ENCODE results near the gene DLGAP3. TPM values are rescaled to one million over a fixed set of nuclear protein-coding genes. Genes with fewer than 3 reads are reported as not detected.

DLGAP3 gene
- total RNA-seq, 1 donor from 2014 or later, result 0.23 TPM

DNA sequence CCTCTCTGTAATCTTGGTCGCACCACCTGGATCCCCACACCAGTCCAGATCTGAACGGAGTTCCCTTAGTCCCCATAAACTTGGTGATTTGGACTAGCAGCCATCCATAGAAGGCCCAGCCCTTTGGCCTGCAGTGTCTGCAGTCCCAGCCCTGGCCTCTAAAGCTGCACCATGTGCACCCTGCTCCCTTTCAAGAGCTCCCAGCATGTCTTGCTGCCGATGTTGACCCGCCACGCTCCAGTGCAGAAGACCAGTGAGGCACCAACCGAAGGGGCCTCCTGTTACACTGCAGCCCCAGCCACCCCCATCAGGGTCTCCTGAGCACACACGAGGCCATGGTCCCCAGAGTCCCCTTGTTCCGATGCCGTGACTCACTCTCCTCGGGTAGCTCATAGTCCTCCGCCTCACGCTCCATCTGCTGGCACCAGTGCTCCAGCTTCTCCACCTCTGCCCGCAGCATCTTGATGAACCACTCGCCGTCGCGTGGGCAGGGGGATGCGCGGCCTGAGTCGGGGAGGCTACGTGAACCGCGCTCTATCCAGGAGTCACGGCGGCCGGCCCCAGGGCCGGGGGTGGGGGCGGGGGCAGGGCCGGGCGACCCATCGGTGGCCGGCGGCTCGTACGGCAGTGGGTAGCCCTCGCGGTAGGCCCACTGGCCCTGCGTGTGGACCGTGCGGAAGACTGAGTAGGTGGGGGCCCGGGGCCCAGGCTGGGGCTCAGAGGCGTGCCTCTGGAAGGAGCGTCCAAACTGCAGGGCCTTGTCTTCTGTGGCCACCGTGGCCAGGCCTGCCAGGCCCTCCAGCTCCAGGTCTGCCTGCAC is 61.0 kb downstream of the DLGAP3 start:
- DNase-seq (ENCODE audit: extremely low read depth, low read depth, low spot score), result no peak

DNA sequence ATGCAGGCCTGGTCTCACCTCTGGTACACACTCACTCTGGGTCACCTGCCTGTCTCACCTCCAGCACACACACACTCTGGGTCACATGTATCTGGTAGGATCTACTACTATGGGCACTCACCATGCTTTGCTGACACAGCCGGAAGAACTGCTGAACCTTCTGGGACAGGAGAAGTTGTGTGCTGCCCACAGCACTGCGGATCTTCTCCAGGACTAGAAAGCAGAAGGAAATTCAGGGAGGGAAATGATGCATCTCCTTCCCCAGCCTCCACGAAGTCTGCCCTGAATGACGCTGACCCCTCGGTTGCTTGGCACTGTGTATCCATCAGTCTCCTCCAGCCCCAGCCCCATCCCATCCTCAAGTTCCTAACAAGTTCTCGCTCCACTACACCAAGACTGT is 62.0 kb downstream of the DLGAP3 start:
- no peak for DNase-seq (ENCODE audit: extremely low read depth, low read depth, low spot score)

DNA sequence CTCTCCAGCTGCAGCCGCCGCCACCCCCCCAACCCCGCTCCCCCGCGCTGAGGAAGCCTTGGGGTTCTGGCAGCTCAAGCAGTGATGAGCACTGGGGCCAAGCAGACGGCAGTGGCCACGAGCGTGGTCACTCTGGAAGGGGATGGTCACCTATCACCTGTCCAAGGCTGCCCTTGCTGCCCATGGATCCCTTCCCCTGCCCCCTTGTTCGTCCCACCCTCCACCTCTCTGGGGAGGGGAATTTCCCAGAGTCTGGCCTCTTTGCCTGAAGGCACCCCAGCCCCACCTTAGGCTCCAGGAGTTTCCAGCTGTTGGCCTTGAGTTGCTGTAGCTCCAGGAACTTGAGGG is 62.7 kb downstream of the DLGAP3 start:
- no peak for DNase-seq (ENCODE audit: extremely low read depth, low read depth, low spot score)

DNA sequence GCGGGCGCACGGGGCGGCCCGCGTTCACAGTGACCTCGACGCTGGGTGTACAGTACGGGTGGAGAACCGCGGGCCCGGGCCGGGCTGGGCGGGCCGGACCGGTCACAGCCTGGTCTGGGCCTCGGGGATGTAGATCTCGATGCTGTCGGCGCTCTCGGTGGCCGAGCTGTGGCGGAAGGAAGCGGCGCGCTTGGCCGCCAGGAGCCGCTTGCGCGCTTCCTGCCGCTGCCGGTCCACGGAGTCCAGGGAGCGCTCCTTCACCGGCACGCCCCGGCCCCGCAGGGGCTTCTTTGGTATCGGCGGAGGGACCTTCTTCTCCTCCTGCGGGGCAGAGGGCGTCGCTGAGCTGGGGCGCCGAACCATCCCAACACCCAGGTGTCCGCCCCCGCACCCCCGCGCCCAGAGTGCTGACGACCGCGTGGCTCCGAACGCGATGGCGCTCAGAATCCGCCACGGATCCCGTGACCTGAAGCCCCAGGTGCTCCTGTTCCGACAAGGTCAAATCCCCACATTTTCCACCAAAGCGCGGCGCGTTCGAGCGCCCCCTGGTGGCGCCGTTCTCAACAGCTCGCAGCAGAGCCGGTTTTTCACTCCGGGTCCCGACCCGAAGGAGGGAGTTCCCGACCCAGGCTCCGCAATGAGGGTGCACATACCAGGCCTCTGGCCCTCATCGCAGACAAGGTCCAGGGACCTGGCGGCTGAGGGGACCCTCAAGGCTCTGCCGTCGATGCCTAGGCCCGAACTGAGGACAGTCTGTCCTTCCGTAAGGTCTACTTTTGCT is 63.3 kb downstream of the DLGAP3 start:
- DNase-seq (ENCODE audit: extremely low read depth, low read depth, low spot score), result no peak

DNA sequence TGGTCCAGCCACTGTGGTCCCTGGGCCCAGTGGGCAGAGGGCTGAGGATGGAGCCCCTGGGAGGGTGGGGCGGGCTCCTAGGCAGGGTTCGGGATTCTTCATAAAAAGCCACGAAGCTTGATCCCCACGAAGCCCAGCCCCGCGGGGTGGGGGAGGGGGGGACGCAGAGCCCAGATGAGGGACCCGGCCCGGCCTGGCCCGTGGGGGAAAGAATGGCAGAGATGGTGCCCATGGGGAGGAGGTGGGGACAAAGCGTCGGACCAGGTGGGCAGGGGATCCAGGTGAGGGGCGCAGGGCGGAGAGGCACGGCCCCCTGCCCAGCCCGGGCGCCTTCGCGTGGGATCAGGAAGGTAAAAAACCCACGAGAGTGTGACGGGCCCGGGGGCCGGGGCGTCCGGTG is 63.9 kb downstream of the DLGAP3 start:
- no peak for DNase-seq (ENCODE audit: extremely low read depth, low read depth, low spot score)

DNA sequence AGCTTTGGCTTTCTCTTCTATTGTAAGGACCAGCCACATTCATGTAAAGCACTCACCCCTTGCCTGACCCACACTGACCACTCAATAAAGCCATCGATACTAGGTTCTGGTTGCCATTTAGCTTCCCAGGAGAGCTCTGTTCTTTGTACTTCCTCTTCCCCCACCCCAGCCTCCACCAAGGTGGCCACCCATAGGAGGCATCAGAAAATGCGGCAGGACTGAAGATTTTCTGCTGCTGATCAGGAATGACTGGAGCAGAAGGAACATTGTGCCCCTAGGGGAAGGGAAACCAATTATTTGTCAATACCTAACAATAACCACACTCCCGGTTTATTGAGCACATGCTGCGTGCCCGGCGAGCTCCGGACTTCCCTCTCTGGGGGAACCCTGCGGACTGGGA is 64.7 kb downstream of the DLGAP3 start:
- no peak for DNase-seq (ENCODE audit: extremely low read depth, low read depth, low spot score)

DNA sequence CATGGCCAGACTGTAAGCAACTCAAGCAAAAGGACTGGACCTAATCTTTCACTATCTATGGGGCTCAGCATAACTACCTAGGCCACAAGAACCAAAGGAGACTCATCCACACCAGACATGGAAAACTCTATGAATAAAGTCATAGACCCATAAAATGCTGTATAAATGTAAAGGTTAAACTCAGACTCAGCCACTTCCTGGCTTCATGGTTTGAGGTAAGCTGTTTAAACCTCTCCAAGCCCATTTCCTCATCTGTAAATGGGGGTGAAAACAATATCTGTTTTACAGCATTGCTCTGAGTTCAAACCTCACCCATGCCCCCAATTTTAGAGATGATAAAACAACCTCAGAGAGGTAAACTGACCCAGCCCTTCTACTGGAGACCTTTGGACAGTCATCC is 65.9 kb downstream of the DLGAP3 start:
- no peak for DNase-seq (ENCODE audit: extremely low read depth, low read depth, low spot score)

DNA sequence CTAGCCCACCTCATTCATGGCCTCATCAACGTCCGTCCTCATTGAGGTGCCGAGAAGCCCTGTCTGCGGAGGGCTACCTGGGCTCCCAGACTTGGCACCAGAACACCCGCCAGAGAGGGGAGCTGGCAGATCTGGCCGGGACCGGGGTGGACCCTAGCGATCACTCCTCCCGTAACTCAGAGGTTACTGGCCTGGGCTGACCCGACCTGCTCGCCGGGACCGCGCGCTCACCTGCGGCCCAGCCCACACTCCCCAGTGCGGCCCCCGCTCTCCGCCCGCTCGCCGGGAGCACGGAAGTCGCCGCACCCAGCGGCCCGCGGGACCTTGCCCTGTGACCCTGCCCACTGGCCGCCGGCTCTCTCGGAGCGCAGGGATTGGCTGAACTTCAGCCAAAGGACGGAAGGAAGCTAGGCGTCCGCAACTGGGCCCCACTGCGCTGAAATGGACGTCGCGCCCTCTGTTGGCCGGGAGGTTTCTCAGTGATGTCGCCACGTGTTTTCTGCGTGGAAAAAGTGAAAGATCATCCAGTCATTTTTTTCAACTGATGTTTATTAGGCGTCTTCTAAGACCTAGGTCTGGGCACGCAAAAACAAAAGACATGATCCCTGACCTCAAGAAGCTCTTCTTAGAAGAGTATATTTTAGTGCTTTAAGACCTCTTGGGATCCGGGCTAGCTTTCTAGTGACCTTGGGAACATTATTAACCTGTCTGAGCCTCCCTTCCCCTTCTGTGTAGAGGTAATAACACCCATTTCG is 69.8 kb downstream of the DLGAP3 start, which contains the start of gene SMIM12:
TSS of gene SMIM12 (minus strand) at position 304 of the 755 bp plus-strand sequence. CDS start 3,772 bp downstream, outside the sequence.
- no peak for DNase-seq (ENCODE audit: extremely low read depth, low read depth, low spot score)

DNA sequence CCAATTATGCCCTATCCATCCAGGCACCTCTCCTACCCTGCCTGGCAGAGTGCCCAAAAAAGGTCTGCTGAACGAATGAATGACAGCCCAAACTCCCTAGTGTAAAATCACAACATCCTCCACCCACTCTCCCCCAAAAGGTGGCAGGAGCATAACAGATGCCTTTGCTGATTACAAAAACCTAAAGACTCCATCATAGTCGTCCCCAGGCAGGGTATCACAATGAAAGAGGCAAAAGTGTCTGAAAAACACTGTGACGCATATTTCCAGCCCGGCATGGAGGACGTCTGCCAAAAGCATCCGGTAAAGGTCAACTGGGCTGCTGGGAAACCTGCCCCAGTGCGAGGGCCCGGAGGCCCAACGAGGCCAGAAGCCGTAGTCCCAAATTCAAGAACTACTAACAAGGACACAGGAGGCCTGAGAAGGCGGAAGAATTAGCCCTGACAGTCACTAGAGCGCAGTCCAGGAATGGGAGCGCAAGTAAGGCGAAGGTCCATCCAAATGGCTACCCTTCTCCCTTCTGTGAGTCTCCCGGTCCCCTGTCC is 70.5 kb downstream of the DLGAP3 start:
- no peak for DNase-seq (ENCODE audit: extremely low read depth, low read depth, low spot score)

DNA sequence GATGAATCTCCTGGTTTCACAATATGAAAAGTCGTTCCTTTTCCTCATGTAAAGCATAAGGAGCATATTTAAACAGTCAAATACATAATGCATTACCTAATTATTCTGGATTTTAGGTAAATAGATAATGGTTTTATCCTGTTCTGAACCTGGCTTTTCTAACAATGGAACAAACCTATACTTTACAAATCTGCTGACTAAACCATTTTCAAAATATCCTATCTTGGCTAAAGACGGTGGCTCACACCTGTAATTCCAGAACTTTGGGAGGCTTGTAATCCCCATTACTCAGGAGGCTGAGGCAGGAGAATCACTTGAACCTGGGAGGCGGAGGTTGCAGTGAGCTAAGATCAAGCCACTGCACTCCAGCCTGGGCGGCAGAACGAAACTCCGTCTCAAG is 72.8 kb downstream of the DLGAP3 start:
- no peak for DNase-seq (ENCODE audit: extremely low read depth, low read depth, low spot score)

DNA sequence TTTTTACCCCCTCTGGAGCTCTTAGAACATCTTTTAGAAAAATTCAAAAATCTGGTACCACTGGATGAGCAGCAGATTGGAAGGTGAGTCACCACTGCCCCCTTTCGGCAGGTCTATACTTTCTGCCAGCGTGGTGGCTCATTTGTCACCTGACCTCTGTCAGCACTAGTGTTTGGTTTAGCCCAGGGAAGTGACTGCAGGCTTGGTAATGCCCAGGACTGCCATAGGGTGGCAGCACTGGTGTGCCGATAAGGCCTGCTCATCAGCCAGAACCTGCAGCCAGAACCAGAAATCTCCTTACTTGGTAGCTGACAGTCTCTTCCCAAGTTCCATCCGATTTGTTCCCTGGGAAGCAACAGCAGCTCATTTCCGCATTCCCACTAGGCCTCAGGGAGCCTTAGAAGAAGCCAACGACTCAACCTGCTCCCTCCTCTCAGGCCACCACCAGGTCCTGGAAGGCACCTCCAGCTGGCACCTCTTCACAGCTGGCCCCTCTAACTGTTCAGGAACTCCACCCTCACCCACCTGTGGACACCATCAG is 76.7 kb downstream of the DLGAP3 start:
- peak; percentile 87 for DNase-seq (ENCODE audit: extremely low read depth, low read depth, low spot score)

DNA sequence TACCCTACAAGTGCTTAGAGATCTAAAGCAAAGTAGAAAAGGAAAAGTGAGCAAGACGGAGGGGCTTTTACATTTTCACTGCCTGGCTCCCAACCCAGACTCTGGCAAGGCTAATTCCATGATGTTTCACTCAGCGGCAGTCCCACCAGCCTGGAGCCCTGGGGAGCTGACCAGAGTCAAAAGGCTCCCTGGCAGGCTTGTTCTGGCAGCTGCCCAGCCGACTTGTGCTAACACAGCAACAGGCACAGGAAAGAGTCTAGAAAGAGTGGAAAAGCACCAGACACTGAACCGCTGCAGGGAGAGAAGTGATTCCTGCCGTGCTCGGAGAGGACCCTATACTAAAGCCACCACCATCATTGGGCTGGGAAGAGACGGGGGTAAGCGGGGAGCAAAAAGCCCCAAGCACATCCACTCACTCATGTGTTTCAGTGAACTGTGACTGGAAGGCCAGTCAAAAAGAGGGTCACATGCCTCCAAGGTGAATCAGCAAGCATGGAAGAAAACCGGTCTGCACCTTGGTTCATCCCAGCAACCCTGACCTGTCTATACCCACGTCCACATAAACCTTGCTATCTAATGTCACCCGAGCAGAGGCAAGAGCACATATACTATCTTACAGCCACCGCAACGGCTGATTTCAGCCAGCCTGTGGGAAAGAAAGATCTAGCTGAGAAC is 77.9 kb downstream of the DLGAP3 start:
- no peak for DNase-seq (ENCODE audit: extremely low read depth, low read depth, low spot score)

DNA sequence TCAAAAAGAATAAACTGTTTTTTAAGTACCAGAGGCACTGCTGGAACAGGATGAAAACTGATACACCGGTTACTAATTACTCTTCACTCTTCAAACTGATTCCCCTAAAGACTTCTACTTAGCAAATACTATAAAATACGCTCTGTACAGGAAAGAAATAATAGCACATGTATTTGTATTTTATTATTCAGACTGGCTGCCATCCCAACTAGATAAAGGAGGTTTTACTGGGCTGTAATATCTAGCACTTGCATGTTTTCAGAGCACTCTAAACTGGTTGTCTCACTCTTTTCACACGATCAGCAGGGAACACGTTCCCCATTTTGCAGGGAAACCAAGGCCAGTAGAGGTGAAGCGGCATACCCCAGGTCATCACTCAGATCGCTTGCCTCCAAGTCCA is 79.1 kb downstream of the DLGAP3 start:
- no peak for DNase-seq (ENCODE audit: extremely low read depth, low read depth, low spot score)

DNA sequence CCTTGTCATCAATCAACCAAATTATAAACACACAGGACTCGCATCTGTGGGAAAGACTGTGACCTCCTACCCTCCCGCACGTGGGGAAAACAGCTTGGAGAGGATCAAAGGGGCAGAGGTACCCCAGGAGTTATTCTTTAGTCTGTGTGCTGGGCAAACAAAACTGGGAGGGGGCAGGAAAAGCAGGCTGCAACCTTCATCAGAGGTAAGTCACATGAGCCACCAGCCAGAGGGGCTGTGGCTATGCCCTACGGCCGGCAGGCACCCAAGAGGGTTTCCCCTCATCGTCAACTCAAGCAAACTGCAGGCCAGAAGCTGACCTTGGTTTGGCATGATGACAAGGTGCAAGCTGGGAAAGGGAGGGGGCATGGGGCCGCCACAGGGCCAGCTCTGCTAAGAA is 82.4 kb downstream of the DLGAP3 start:
- DNase-seq (ENCODE audit: extremely low read depth, low read depth, low spot score), result no peak

DNA sequence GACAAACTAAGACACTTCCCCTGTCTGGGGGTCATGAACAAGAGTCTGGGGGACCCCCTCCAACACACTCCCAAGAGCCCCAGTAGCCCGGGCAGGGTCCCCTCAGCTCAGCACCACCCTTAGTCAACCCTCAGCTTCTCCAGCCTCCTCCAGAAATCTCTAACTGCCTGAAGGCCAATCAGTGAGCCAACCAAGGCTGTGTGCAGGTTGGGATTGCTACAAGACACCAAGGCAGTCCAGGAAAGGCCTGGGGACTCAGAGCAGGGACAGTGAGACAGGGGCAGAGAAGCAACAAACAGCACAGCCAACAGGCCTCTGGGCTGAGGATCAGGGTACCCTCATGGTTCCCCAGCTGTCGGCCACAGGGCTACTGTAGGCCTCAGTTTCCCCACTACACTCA is 83.2 kb downstream of the DLGAP3 start:
- DNase-seq (ENCODE audit: extremely low read depth, low read depth, low spot score), result no peak

DNA sequence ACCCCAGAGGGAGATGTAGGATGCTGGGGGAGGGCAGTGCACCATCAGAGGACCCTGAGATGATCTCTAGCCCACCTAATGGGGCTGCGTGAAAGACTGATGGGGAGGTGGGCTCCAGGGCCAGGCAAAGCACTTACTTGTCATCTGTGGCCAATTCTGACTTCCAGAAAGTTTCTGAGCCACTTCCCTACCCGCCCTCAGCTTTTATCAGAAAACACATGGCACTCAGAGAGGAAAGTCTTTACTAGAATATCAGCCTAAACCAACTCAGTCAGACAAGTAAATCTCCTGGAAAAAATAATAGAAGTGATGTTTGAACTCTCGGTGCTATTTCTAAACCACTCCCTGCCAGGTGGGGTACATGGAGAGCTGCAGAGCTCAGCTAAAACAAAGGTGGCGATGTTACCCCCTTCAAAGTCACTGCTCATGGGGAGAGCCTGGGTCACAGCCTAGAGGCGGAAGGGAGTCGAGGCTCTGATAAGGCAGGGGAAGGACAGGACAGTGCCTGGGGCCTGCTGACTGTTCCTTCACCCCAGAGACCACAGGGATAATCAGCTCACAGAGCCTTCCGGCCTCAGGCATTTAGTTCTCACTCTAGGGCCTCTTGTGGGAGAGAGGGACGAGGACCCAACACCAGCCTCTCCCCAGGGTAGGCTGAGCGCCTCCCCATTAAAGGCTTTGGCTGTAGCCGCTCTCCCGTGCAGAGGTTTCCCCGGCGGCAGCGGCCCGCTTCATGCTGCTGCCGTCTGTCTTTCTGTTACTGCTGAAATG is 84.1 kb downstream of the DLGAP3 start:
- no peak for DNase-seq (ENCODE audit: extremely low read depth, low read depth, low spot score)

DNA sequence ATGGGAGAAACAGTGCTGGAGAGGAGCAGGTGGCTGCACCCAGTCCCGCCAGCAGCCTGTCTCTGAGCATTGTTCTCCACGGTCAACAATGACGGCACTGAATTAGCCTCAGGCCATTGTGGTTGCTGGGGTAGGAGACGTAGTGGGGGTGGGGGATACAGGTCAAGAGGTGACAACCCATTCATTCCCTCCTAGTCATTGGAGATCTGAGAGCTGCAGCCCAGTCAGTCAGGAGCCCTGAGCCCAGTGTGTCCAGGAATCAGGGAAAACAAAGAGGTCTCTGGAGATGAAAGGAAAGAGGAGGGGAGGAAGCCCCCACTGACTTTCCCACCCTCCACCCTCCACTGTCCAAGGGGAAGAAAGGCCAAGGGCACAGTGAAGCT is 85.2 kb downstream of the DLGAP3 start:
- DNase-seq (ENCODE audit: extremely low read depth, low read depth, low spot score), result no peak

DNA sequence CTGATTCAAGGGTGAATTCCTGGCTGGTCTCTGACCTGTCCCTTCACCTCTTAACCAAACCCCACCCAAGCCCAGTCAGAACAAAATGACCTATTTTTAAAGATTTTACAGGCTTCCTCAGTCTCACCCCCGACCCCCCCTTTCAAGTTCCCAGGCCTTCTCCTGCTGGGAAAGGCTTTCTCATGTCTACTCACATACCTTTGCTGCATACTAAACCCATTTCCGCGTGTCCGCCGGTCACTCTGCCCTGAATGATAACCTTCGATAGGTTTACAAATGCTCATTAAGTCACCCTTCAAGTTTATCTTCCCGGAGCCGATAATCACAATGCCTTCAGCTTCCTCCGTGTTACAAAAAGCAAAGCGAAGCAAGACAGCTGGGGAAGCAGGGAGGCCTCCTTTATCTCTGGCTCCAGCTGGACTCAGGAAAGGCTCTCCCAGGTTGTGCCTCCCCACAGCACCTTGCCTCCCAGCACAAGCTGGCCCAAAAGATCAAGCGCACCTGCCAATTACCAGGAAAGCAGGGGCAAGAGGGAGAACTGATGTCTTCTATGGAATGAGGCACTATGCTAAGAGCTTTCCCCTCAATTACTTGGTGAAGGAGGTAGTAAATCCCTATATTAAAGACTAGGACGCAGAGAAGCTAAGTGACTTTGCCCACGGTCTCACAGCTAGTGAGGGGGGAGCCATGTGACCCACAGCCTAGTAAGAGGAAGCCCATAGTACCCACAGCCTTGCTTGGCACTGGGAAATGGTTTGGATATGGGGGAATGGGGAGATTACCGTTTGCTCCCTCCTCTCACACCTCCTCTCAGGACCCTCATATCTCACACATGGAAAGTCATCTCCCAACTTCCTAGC is 85.8 kb downstream of the DLGAP3 start:
- no peak for DNase-seq (ENCODE audit: extremely low read depth, low read depth, low spot score)

DNA sequence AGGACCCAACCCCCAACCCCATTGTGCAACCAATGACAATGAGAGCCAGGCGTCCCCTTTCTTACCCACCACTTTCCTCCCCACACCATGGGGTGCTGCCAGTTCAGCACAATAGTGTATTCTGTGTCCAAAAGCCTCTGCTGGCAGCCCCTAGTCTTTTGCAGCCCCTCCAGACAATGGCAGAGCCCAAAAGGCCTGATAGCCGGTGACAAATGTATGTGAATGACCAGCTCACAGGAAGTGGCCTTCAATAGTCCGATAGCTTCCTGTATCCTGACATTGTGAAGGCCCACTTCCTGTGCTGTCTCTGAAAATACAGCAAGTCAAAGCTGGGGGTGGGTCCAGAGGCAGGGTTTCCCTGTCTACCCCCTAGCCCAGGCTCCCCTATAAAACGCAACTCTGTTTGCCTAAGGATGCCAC is 86.5 kb downstream of the DLGAP3 start:
- DNase-seq (ENCODE audit: extremely low read depth, low read depth, low spot score), result no peak

Data from glomerular endothelial cell (primary cell).